ENCODE measurements around the gene PRTG.

Gene PRTG

DNA sequence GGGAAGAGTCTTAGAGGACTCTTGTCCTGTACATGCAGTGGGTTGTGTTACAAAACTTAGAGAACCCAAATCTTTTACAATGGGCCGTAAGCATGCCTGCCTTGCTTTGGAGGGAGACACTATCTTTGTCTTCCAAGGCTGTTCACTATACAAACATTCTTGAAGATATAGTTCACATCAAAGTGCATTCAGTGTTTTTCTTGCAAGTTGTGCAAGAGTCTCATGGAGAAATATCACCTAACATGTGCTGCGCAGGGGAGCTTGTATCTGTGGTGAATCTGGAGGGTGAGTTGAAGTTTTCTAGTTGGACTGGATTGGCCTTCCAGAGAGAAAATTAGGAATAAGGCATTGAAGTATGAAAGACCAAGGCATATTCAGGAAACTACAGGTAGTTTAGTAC lies 7.8 kb upstream of the PRTG start:
- Histone ChIP-seq H3K36me3 (ENCODE audit: control insufficient read depth, insufficient read depth, low read length) (no peaks in the 10 kb centered on the region), H3K27me3 (ENCODE audit: control insufficient read depth, insufficient read depth, low read length) (no peaks in the 10 kb centered on the region), H3K9ac (no peak overlapping the region), H3K79me2 (no peaks in the 10 kb centered on the region), H2AFZ (no peak overlapping the region), H3K9me3 (ENCODE audit: control insufficient read depth, low read length) (no peaks in the 10 kb centered on the region), H3K27ac (no peak overlapping the region), H3K4me1 (no peaks in the 10 kb centered on the region), H3K4me3 (ENCODE audit: low read depth, low read length) (no peak overlapping the region), H3K4me2 (ENCODE audit: low read length) (no peak overlapping the region)
- TF ChIP-seq, protein P1, sequence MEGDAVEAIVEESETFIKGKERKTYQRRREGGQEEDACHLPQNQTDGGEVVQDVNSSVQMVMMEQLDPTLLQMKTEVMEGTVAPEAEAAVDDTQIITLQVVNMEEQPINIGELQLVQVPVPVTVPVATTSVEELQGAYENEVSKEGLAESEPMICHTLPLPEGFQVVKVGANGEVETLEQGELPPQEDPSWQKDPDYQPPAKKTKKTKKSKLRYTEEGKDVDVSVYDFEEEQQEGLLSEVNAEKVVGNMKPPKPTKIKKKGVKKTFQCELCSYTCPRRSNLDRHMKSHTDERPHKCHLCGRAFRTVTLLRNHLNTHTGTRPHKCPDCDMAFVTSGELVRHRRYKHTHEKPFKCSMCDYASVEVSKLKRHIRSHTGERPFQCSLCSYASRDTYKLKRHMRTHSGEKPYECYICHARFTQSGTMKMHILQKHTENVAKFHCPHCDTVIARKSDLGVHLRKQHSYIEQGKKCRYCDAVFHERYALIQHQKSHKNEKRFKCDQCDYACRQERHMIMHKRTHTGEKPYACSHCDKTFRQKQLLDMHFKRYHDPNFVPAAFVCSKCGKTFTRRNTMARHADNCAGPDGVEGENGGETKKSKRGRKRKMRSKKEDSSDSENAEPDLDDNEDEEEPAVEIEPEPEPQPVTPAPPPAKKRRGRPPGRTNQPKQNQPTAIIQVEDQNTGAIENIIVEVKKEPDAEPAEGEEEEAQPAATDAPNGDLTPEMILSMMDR (IDR thresholded peaks at IDR 0.05) = no peak

DNA sequence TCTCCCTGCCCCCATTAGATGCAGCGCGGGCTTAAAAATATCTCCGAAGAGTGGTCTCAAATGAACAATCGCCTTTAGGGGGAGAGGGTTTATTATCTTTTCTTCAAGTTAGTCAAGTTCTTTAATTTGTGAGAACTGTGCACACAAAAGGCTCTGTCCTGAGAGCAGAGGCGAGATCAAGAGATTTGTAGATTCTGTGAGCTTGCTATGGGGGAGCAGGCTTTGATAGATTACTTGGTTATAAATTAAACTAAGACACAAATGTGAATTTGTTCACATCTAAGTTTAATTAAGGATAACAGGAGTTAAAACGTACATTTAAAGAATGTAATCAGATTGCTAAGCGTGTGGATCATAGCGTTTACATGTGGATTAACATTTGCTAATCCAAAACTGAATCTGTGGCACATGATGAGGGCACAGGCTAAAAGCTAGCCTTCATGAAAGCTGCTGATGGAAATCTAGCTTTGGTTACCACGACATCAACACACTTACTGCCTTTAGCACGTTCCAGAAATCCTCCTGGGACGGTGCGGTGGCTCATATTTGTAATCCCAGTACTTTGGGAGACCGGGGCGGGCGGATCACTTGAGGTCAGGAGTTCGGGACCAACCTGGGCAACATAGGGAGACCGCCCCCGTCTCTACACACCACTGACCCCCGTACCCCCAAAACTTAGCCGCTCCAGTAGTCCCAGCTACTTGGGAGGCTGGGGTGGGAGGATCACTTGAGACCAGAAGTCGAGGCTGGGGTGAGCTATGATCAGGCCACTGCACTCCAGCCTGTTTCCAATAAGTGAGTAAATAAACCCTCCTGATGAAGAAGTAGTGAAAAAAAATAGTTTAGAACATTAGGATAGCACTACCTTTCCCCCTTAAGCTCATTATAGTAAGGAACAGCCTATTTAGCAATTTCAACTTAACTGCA lies 1.0 kb upstream of the PRTG start:
- H3K4me2 ChIP-seq (ENCODE audit: low read length) = peak overlapping the region; percentile 88
- peak overlapping the region; percentile 93 for H3K27ac ChIP-seq
- H3K9me3 ChIP-seq (ENCODE audit: control insufficient read depth, low read length) = no peaks in the 10 kb centered on the region
- peaks cover 7% of the 10 kb centered on the region for H3K4me1 ChIP-seq
- H3K36me3 ChIP-seq (ENCODE audit: control insufficient read depth, insufficient read depth, low read length) = no peaks in the 10 kb centered on the region
- H2AFZ ChIP-seq = peak overlapping the region; percentile 95
- H3K79me2 ChIP-seq = no peaks in the 10 kb centered on the region
- H3K27me3 ChIP-seq (ENCODE audit: control insufficient read depth, insufficient read depth, low read length) = no peaks in the 10 kb centered on the region
- peak overlapping the region; percentile 52 for H3K4me3 ChIP-seq (ENCODE audit: low read depth, low read length)
- TF ChIP-seq, protein P1 (IDR thresholded peaks at IDR 0.05) = no peak
- no peak overlapping the region for H3K9ac ChIP-seq

DNA sequence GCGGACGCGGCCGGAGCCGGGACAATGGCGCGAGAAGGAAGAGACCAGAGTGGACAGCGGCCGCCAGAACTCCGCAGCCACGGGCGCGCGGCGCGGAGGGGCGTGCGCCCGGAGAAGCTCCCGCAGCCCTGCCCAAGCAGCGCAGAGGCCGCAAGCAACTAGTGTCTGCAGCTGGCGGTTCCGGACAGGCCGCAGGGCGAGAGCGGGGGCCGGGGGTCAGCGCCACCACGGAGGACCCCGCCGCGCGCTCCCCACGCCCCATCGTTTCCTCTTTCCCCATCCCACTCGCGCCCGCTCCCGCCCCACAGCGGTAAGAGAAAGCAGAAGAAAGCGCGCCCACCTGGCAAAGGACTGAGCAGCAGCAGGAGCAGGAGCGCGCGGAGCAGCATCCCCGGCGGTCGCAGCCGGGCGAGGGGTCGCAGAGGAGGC lies 440 bp downstream of the PRTG start:
- Histone ChIP-seq H3K27ac (peak overlapping the region; percentile 93), H3K79me2 (no peaks in the 10 kb centered on the region), H2AFZ (peak overlapping the region; percentile 95), H3K36me3 (ENCODE audit: control insufficient read depth, insufficient read depth, low read length) (no peaks in the 10 kb centered on the region), H3K4me3 (ENCODE audit: low read depth, low read length) (peak overlapping the region; percentile 52), H3K9me3 (ENCODE audit: control insufficient read depth, low read length) (no peaks in the 10 kb centered on the region), H3K4me1 (peaks cover 11% of the 10 kb centered on the region), H3K27me3 (ENCODE audit: control insufficient read depth, insufficient read depth, low read length) (no peaks in the 10 kb centered on the region), H3K4me2 (ENCODE audit: low read length) (peak overlapping the region; percentile 88), H3K9ac (peak overlapping the region; percentile 46)
- TF ChIP-seq, protein P1 (IDR thresholded peaks at IDR 0.05) = peak; percentile 14

DNA sequence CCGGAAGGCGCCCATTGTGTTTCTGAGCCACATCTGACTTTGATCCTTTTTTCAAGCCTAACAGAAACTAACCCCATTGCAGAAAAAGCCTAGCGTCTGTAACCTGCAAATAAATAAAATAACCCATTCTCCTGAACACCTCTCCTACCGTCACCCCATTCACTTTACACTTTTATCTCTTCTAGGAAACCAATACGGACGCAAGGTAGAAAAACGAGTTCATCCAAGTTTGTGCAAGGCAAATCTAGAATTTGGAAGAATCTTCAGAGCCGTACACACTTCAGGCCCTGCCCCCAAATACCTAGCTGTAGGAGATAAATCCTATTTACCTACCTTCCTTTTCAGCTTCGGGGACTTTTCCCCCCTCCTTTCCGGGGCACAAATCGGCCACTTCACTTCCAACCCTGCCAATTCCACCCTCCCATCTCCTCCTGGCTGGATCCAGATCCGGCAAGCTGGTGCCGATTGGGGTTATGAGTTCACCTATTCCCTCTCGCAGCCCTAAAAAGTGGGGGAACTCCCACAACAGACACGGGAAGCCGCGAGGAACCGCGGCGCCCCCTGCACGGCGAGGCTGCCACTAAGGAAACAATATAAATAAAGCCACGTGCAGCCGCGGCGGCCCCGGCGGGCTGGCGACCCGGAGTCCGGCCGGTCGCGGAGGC lies 987 bp downstream of the PRTG start:
- Histone ChIP-seq H3K4me2 (ENCODE audit: low read length) (peak overlapping the region; percentile 88), H3K79me2 (no peaks in the 10 kb centered on the region), H3K4me3 (ENCODE audit: low read depth, low read length) (peak overlapping the region; percentile 52), H3K36me3 (ENCODE audit: control insufficient read depth, insufficient read depth, low read length) (no peaks in the 10 kb centered on the region), H2AFZ (peak overlapping the region; percentile 95), H3K27me3 (ENCODE audit: control insufficient read depth, insufficient read depth, low read length) (no peaks in the 10 kb centered on the region), H3K9ac (peak overlapping the region; percentile 46), H3K4me1 (peaks cover 12% of the 10 kb centered on the region), H3K27ac (peak overlapping the region; percentile 93), H3K9me3 (ENCODE audit: control insufficient read depth, low read length) (no peaks in the 10 kb centered on the region)
- TF ChIP-seq, protein P1 (IDR thresholded peaks at IDR 0.05) = no peak
